H1 (cell line): Measurements from ENCODE around the gene RARA. TPM values are rescaled to one million over a fixed set of nuclear protein-coding genes. Genes with fewer than 3 reads are reported as not detected.

ENCODE experiments used
- CTCF ChIA-PET: fragments of 300-600 bp; sonication (Branson Sonifier 250); formaldehyde crosslinking; loops from one replicate; lab custom pipeline; 2021; ENCODE audit not compliant: partially characterized antibody; lab: Charles Lee
- POLR2A ChIA-PET: fragments of 300-600 bp; sonication (Branson Sonifier 250); formaldehyde crosslinking; loops from one replicate; lab custom pipeline; 2021; ENCODE audit warnings: inconsistent platforms; ENCODE audit not compliant: partially characterized antibody; lab: Charles Lee
- DNase-seq, 2 experiments: peaks; one replicate each; pipeline versions ENCODE4 v3.0.0 to v3.0.0-alpha.2; 2010 to 2022; ENCODE audit warnings: low spot score in 2 of 2, low read depth in 1 of 2, mixed read lengths in 1 of 2
- FAIRE-seq: peaks from 2 replicates; lab custom pipeline; 2011; peaks lifted over from hg19 to GRCh38; lab: Jason Lieb, UNC
- H2AFZ ChIP-seq: 2 replicates; pipeline ENCODE4 v1.8.1; 2012; ENCODE audit warnings: low read length, inconsistent platforms
- H2AK5ac ChIP-seq: 2 replicates; pipeline ENCODE4 v1.6.1; 2013; ENCODE audit warnings: low read depth, low read length
- H2BK120ac ChIP-seq: replicated peaks from 2 replicates; pipeline ENCODE3; 2013; ENCODE audit warnings: low read depth, low read length, inconsistent platforms
- H2BK12ac ChIP-seq: 2 replicates; pipeline ENCODE4 v1.6.1; 2013; ENCODE audit warnings: low read depth, low read length
- H2BK15ac ChIP-seq: 2 replicates; pipeline ENCODE4 v1.6.1; 2013; ENCODE audit warnings: low read length
- H2BK20ac ChIP-seq: 2 replicates; pipeline ENCODE4 v1.6.1; 2013; ENCODE audit warnings: low read length
- H2BK5ac ChIP-seq: 2 replicates; pipeline ENCODE4 v1.6.1; 2013; ENCODE audit warnings: low read depth, low read length
- H3K14ac ChIP-seq: 2 replicates; pipeline ENCODE4 v1.6.1; 2013; ENCODE audit warnings: inconsistent platforms; ENCODE audit not compliant: insufficient read length
- H3K18ac ChIP-seq: 2 replicates; pipeline ENCODE4 v1.6.1; 2013; ENCODE audit warnings: low read length; ENCODE audit errors: extremely low read depth
- H3K23ac ChIP-seq: 2 replicates; pipeline ENCODE4 v1.6.1; 2013; ENCODE audit warnings: inconsistent platforms; ENCODE audit not compliant: insufficient read length
- H3K23me2 ChIP-seq: 2 replicates; pipeline ENCODE4 v1.6.1; 2013; ENCODE audit warnings: low read depth, low read length
- H3K27ac ChIP-seq: 2 replicates; pipeline ENCODE4 v1.6.1; 2011; ENCODE audit warnings: low read depth, low read length, inconsistent platforms
- H3K27me3 ChIP-seq, 4 experiments: replicated peaks in 1 of 4; 1 replicate in 1 of 4; 2 replicates in 3 of 4; pipeline versions ENCODE4 v1.6.1 to v1.8.1; 2011 to 2013; ENCODE audit warnings: low read length in 3 of 4, mild to moderate bottlenecking in 3 of 4, inconsistent platforms in 2 of 4, mixed read lengths in 2 of 4, moderate library complexity in 1 of 4; ENCODE audit not compliant: control insufficient read depth in 3 of 4, insufficient read depth in 3 of 4; ENCODE audit errors: extremely low read depth in 1 of 4
- H3K36me3 ChIP-seq, 4 experiments: 2 replicates each; pipeline versions ENCODE4 v1.6.1 to v1.8.1; 2011 to 2013; ENCODE audit warnings: mild to moderate bottlenecking in 4 of 4, low read length in 3 of 4, moderate library complexity in 2 of 4, control low read depth in 1 of 4, inconsistent platforms in 1 of 4; ENCODE audit not compliant: insufficient read depth in 4 of 4, control insufficient read depth in 2 of 4
- H3K4ac ChIP-seq: replicated peaks from 2 replicates; pipeline ENCODE3; 2013; ENCODE audit warnings: low read length, low read depth, mixed read lengths, inconsistent platforms; ENCODE audit not compliant: insufficient read length
- H3K4me1 ChIP-seq, 4 experiments: replicated peaks in 1 of 4; 1 replicate in 1 of 4; 2 replicates in 3 of 4; pipeline versions ENCODE4 v1.6.1 to v1.8.1; 2011 to 2013; ENCODE audit warnings: low read length in 3 of 4, inconsistent platforms in 2 of 4, mixed read lengths in 1 of 4; ENCODE audit not compliant: insufficient read depth in 4 of 4, control insufficient read depth in 3 of 4
- H3K4me2 ChIP-seq, 2 experiments: 2 replicates each; pipeline versions ENCODE4 v1.6.1 to v1.8.1; 2011 to 2013; ENCODE audit warnings: low read depth in 2 of 2, low read length in 2 of 2, control low read depth in 1 of 2, inconsistent platforms in 1 of 2, mild to moderate bottlenecking in 1 of 2; ENCODE audit not compliant: insufficient read depth in 1 of 2
- H3K4me3 ChIP-seq, 4 experiments: fragments of 200-600, 300-600 bp in 1 of 4; sonication (generic), shearing (Covaris generic), sonication (Bioruptor Twin) in 1 of 4; 2 replicates each; pipeline versions ENCODE4 v1.5.1 to v1.8.1; 2011 to 2016; ENCODE audit warnings: low read length in 4 of 4, low read depth in 3 of 4, control low read depth in 2 of 4, inconsistent platforms in 2 of 4, mild to moderate bottlenecking in 2 of 4, mixed read lengths in 1 of 4, moderate library complexity in 1 of 4; ENCODE audit not compliant: insufficient read depth in 2 of 4; ENCODE audit errors: extremely low read depth in 1 of 4
- H3K56ac ChIP-seq: replicated peaks from 2 replicates; pipeline ENCODE3; 2013; ENCODE audit warnings: low read depth, mild to moderate bottlenecking, mixed read lengths, low read length, inconsistent platforms; ENCODE audit not compliant: insufficient read length
- H3K79me1 ChIP-seq: 2 replicates; pipeline ENCODE4 v1.6.1; 2013; ENCODE audit warnings: low read depth, low read length, control low read depth
- H3K79me2 ChIP-seq, 2 experiments: 2 replicates each; pipeline versions ENCODE4 v1.6.1 to v1.8.1; 2012 to 2013; ENCODE audit warnings: low read length in 2 of 2, mild to moderate bottlenecking in 2 of 2, inconsistent platforms in 1 of 2; ENCODE audit not compliant: insufficient read depth in 2 of 2, control insufficient read depth in 1 of 2
- H3K9ac ChIP-seq, 4 experiments: replicated peaks in 1 of 4; 1 replicate in 1 of 4; 2 replicates in 3 of 4; pipeline versions ENCODE4 v1.6.1 to v1.8.1; 2011 to 2013; ENCODE audit warnings: low read depth in 3 of 4, low read length in 3 of 4, control low read depth in 2 of 4, mild to moderate bottlenecking in 2 of 4, moderate library complexity in 2 of 4, inconsistent platforms in 1 of 4; ENCODE audit errors: extremely low read depth in 1 of 4
- H3K9me3 ChIP-seq, 2 experiments: 2 replicates each; pipeline versions ENCODE4 v1.6.1 to v1.8.1; 2012 to 2013; ENCODE audit warnings: mild to moderate bottlenecking in 2 of 2, moderate library complexity in 2 of 2, control low read depth in 1 of 2, inconsistent platforms in 1 of 2, low read depth in 1 of 2, low read length in 1 of 2, mixed read lengths in 1 of 2; ENCODE audit not compliant: insufficient read depth in 2 of 2
- H4K20me1 ChIP-seq, 2 experiments: replicated peaks in 1 of 2; 2 replicates each; pipeline versions ENCODE3 to v1.8.1; 2011 to 2013; ENCODE audit warnings: inconsistent platforms in 2 of 2, low read length in 2 of 2, mild to moderate bottlenecking in 1 of 2; ENCODE audit not compliant: insufficient read depth in 2 of 2, control insufficient read depth in 1 of 2
- H4K5ac ChIP-seq: 2 replicates; pipeline ENCODE4 v1.6.1; 2013; ENCODE audit warnings: low read length, low read depth, mixed read lengths, inconsistent platforms; ENCODE audit not compliant: insufficient read length
- H4K8ac ChIP-seq: 2 replicates; pipeline ENCODE4 v1.8.0; 2013; ENCODE audit warnings: mild to moderate bottlenecking, moderate library complexity, low read length, inconsistent platforms; ENCODE audit not compliant: insufficient read depth; ENCODE audit errors: extremely low read depth
- H4K91ac ChIP-seq: replicated peaks from 2 replicates; pipeline ENCODE3; 2013; ENCODE audit warnings: low read length, mixed read lengths, inconsistent platforms; ENCODE audit not compliant: insufficient read length
- CBX5 ChIP-seq: fragments of 300-800, 300-1000 bp; sonication (generic); IDR thresholded peaks from 2 replicates; pipeline ENCODE4 v1.7.1; 2016; ENCODE audit warnings: antibody characterized with exemption, low read length, low read depth
- KDM1A ChIP-seq: fragments of 200-600, 300-600 bp; sonication (generic); IDR thresholded peaks from 2 replicates; pipeline ENCODE4 v1.7.1; 2016; ENCODE audit warnings: mild to moderate bottlenecking, low read length, borderline replicate concordance
- RNF2 ChIP-seq: fragments of 200-900, 300-1000 bp; sonication (generic); IDR thresholded peaks from 2 replicates; pipeline ENCODE4 v1.7.1; 2016; ENCODE audit warnings: borderline replicate concordance, low read depth, mild to moderate bottlenecking, antibody characterized with exemption, low read length; ENCODE audit not compliant: poor library complexity, severe bottlenecking; ENCODE audit errors: missing control alignments
- WGBS, 2 experiments: shearing (Covaris generic) in 1 of 2; methylation state at CpG; one replicate each; pipeline versions ENCODE4 v1.1.6 to v1.1.7; 2013 to 2015; ENCODE audit warnings: low lambda C conversion rate in 2 of 2, mixed read lengths in 2 of 2, inconsistent platforms in 1 of 2, low coverage in 1 of 2, missing lambda C conversion rate in 1 of 2; ENCODE audit not compliant: insufficient replicate concordance in 2 of 2, insufficient coverage in 1 of 2, insufficient read length in 1 of 2; ENCODE audit errors: extremely low coverage in 1 of 2, missing lambda C conversion rate in 1 of 2; 5-methylcytosine and 5-hydroxymethylcytosine counted together
- polyA plus RNA-seq, 7 experiments: library from polyadenylated mRNA; depleted of rRNA in 3 of 7; stranded (reverse) in 5 of 7; unstranded in 2 of 7; fragments of >200 nt in 5 of 7; fragments of 200-250 nt in 2 of 7; gene quantifications; 1 replicate in 5 of 7; 2 replicates in 1 of 7; 4 replicates in 1 of 7; pipeline versions ENCODE4 v1.2.1 to v1.2.3, GENCODE V29; 2011 to 2013; ENCODE audit warnings: missing spikeins in 2 of 7, mixed read lengths in 2 of 7
- total RNA-seq: library from RNA; stranded (reverse); fragmentation: NEBNext Ultra II Directional; extraction: Animal tissue kit (Norgen Biotek cat#: 25700); gene quantifications from 2 replicates; pipeline ENCODE4 v1.2.1, GENCODE V29; 2021

RARA gene
- total and polyA plus RNA-seq, 2 of the 8 experiments (the other 6 are each of a cell fraction or from before 2014, with no cell fraction given), result 4.4 to 16.5 TPM

DNA sequence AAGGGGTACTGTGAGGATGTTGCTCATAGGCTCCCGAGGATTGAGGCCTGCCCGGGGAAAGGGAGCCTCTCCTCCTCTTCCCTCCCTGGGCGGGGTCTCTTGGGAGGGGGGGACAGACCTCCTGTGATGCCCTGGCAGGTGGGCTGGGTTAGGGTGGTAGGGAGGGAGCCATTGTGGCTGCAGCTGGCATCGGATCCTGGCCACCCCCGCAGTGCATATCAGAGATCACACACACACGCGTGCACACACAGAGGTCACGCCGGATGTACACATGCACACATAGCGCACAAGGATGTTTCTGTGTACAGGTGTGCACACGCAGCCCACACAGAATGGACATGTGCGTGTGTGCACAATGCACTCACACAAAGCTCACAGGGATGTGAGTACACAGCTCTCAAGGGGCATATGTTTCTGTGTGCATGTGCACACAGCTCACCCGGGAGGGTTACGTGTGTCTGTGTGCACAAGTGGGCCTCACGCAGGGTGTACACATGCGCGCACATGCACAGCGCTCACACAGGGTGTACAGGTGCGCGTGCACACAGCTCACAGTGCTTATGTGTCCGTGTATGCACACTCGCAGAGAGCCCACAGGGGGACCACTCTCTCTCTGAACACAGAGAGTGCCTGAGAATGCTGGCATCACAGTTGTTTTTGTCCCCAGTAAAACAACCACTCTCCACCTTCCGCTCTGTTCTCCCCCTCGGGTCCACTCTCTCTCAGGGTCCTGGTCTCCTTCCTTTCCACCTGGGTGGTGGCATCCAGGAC, 53.1 kb downstream of the RARA start:
- H4K8ac ChIP-seq, result no peak overlapping the region; the same call in 1 of the 2 replicates
- H4K20me1 ChIP-seq, result peaks cover 0 to 2% of the 10 kb centered on the region in 2 experiments
- no peak overlapping the region for H3K56ac ChIP-seq
- H3K27me3 ChIP-seq, result peaks cover 8 to 27% (median 24%) of the 10 kb centered on the region in 4 experiments
- H2BK12ac ChIP-seq, result peak overlapping the region; percentile 5; the same call in 1 of the 2 replicates
- no peak overlapping the region for H3K23ac ChIP-seq
- H3K23me2 ChIP-seq, result peaks cover 18% of the 10 kb centered on the region; the same call in 1 of the 2 replicates
- no peak overlapping the region for H3K9ac ChIP-seq
- H2AFZ ChIP-seq, result no peak overlapping the region
- H2BK5ac ChIP-seq, result no peak overlapping the region
- H4K5ac ChIP-seq, result no peak overlapping the region
- H3K18ac ChIP-seq, result no peak overlapping the region; the same call in 1 of the 2 replicates
- peak overlapping the region in 3 of 4 experiments; percentile 34 to 65 (median 51); a peak in 5 of 8 replicates for H3K4me3 ChIP-seq
- H2BK15ac ChIP-seq, result peak overlapping the region; percentile 3; the same call in 1 of the 2 replicates
- peak overlapping the region; percentile 90 for H4K91ac ChIP-seq
- no peak overlapping the region for H3K27ac ChIP-seq
- ChIA-PET POLR2A (interaction anchor here (0.6 to 27.8 kb wide), 6 partner anchors 15 to 1329 kb away, joined by 3 to 570 read pairs (median 3); partner anchors contain the start of genes CDC6 and RARA), CTCF (interaction anchor here (0.6 to 30.8 kb wide), 39 partner anchors 10 to 337 kb away, joined by 3 to 1198 read pairs (median 4); partner anchors contain the start of gene RARA)
- H2BK120ac ChIP-seq, result no peak overlapping the region
- H3K79me1 ChIP-seq, result no peaks in the 10 kb centered on the region
- 78% methylated on average over 20 of the region's 24 CpGs; no CpG with 5 or more reads in 1 of the 2 experiments for WGBS, 2 experiments
- H3K14ac ChIP-seq, result no peak overlapping the region
- H3K4me2 ChIP-seq, result peak overlapping the region; percentile 5 to 98
- peak overlapping the region; percentile 9; the same call in 1 of the 2 replicates for H2AK5ac ChIP-seq
- peaks cover 6 to 34% (median 23%) of the 10 kb centered on the region in 4 experiments for H3K4me1 ChIP-seq
- H3K79me2 ChIP-seq, result no peaks in the 10 kb centered on the region
- no peak overlapping the region for H3K4ac ChIP-seq
- peak; percentile 79; the same call in 1 of the 2 replicates for TF ChIP-seq KDM1A
- no peak for TF ChIP-seq CBX5
- TF ChIP-seq RNF2, result no peak
- TF ChIP-seq, all 59 proteins: peak for 1
- no peak for DNase-seq
- no peaks in the 10 kb centered on the region for H3K36me3 ChIP-seq
- no peak for FAIRE-seq
- H2BK20ac ChIP-seq, result no peak overlapping the region
- H3K9me3 ChIP-seq, result no peaks in the 10 kb centered on the region
